HepG2 (cell line): Measurements from ENCODE around the gene PPP1R8. TPM values are rescaled to one million over a fixed set of nuclear protein-coding genes. Genes with fewer than 3 reads are reported as not detected.

ENCODE experiments used
- ATM ChIP-seq: fragments of 450-650 bp; IDR thresholded peaks from 2 replicates; pipeline ENCODE4 v1.7.1; 2017; ENCODE audit warnings: mild to moderate bottlenecking, borderline replicate concordance
- ATRX ChIP-seq: sonication (generic); formaldehyde crosslinking; IDR thresholded peaks from 2 replicates; pipeline ENCODE4 v1.4.0; 2020; ENCODE audit warnings: missing genetic modification reagents, borderline replicate concordance
- BCL6 ChIP-seq: IDR thresholded peaks from 2 replicates; pipeline ENCODE4 v1.6.1; 2016; ENCODE audit warnings: missing genetic modification reagents, missing compliant biosample characterization
- CHCHD3 ChIP-seq: sonication (generic); formaldehyde crosslinking; IDR thresholded peaks from 2 replicates; pipeline ENCODE4 v1.8.0; 2022; ENCODE audit warnings: mild to moderate bottlenecking, missing genetic modification reagents, moderate library complexity
- FOSL2 ChIP-seq: sonication (generic); formaldehyde crosslinking; IDR thresholded peaks from 2 replicates; pipeline ENCODE4 v1.4.0; 2020; ENCODE audit warnings: missing genetic modification reagents
- FOXA1 ChIP-seq, 2 experiments: fragments of 450-650 bp in 1 of 2; sonication (generic) in 1 of 2; formaldehyde crosslinking in 1 of 2; IDR thresholded peaks; 2 replicates each; pipeline versions ENCODE4 v1.4.0 to v1.6.1; 2016 to 2020; ENCODE audit warnings: missing genetic modification reagents in 1 of 2
- GFI1 ChIP-seq: sonication (generic); formaldehyde crosslinking; IDR thresholded peaks from 2 replicates; pipeline ENCODE4 v1.5.0; 2020; ENCODE audit warnings: missing genetic modification reagents, mild to moderate bottlenecking, borderline replicate concordance
- PITX1 ChIP-seq: sonication (generic); formaldehyde crosslinking; IDR thresholded peaks from 2 replicates; pipeline ENCODE4 v1.5.1; 2020; ENCODE audit warnings: mild to moderate bottlenecking, missing genetic modification reagents
- SMC3 ChIP-seq: IDR thresholded peaks from 2 replicates; pipeline ENCODE4 v1.6.1; 2011; ENCODE audit warnings: low read length, improper control_type of control experiment
- SRSF1 ChIP-seq: fragments of 200-400 bp; formaldehyde crosslinking; optimal IDR thresholded peaks from 2 replicates; pipeline ENCODE3; 2017; ENCODE audit warnings: mild to moderate bottlenecking, low read depth, low read length, moderate library complexity
- THAP11 ChIP-seq: IDR thresholded peaks from 2 replicates; pipeline ENCODE4 v1.6.1; 2016; ENCODE audit warnings: missing biosample characterization, missing genetic modification reagents
- ZNF468 ChIP-seq: sonication (generic); formaldehyde crosslinking; IDR thresholded peaks from 2 replicates; pipeline ENCODE4 v1.8.0; 2022; ENCODE audit warnings: mild to moderate bottlenecking, moderate library complexity, missing genetic modification reagents
- ZNF549 ChIP-seq: sonication (generic); formaldehyde crosslinking; IDR thresholded peaks from 2 replicates; pipeline ENCODE4 v1.5.0; 2020; ENCODE audit warnings: missing genetic modification reagents
- ZNF83 ChIP-seq: sonication (generic); formaldehyde crosslinking; IDR thresholded peaks from 2 replicates; pipeline ENCODE4 v1.4.0; 2020; ENCODE audit warnings: missing genetic modification reagents, mild to moderate bottlenecking, borderline replicate concordance
- polyA plus RNA-seq, 8 experiments: library from polyadenylated mRNA; depleted of rRNA in 3 of 8; stranded (reverse) in 7 of 8; unstranded in 1 of 8; fragments of >200 nt; fragmentation: Illumina TruSeq in 4 of 8; extraction: Trizol in 4 of 8; gene quantifications; 2 replicates each; pipeline versions ENCODE4 v1.2.1 to v1.2.3, GENCODE V29; 2011 to 2016; ENCODE audit warnings: low read depth in 4 of 8, missing spikeins in 1 of 8, mixed read lengths in 1 of 8; ENCODE audit not compliant: insufficient read depth in 1 of 8
- total RNA-seq, 5 experiments: library from RNA; depleted of rRNA; stranded (reverse); fragments of >200 nt; fragmentation: Illumina TruSeq; extraction: Trizol; gene quantifications; 2 replicates each; pipeline ENCODE4 v1.2.3, GENCODE V29; 2016; ENCODE audit warnings: low read depth in 1 of 5
- TF ChIP-seq, protein P1 (sequence below): IDR thresholded peaks from 2 replicates; pipeline ENCODE4 v1.6.1; 2016; ENCODE audit warnings: low read depth, missing genetic modification reagents, missing compliant biosample characterization
- TF ChIP-seq, protein P2 (sequence below): sonication (generic); formaldehyde crosslinking; IDR thresholded peaks from 2 replicates; pipeline ENCODE4 v1.9.0; 2021; ENCODE audit warnings: missing genetic modification reagents, borderline replicate concordance
- TF ChIP-seq, protein P3 (sequence below): sonication (generic); formaldehyde crosslinking; IDR thresholded peaks from 2 replicates; pipeline ENCODE4 v1.4.0; 2020; ENCODE audit warnings: mild to moderate bottlenecking, missing genetic modification reagents
- TF ChIP-seq, protein P4 (sequence below): sonication (generic); formaldehyde crosslinking; IDR thresholded peaks from 2 replicates; pipeline ENCODE4 v1.8.0; 2022; ENCODE audit warnings: mild to moderate bottlenecking, missing genetic modification reagents, moderate library complexity
- TF ChIP-seq, protein P5 (sequence below): IDR thresholded peaks from 2 replicates; pipeline ENCODE4 v1.6.1; 2016

PPP1R8 gene
- total and polyA plus RNA-seq, 2 of the 13 experiments (the other 11 are each of a cell fraction or from before 2014, with no cell fraction given): 38.3 to 62.2 TPM

DNA sequence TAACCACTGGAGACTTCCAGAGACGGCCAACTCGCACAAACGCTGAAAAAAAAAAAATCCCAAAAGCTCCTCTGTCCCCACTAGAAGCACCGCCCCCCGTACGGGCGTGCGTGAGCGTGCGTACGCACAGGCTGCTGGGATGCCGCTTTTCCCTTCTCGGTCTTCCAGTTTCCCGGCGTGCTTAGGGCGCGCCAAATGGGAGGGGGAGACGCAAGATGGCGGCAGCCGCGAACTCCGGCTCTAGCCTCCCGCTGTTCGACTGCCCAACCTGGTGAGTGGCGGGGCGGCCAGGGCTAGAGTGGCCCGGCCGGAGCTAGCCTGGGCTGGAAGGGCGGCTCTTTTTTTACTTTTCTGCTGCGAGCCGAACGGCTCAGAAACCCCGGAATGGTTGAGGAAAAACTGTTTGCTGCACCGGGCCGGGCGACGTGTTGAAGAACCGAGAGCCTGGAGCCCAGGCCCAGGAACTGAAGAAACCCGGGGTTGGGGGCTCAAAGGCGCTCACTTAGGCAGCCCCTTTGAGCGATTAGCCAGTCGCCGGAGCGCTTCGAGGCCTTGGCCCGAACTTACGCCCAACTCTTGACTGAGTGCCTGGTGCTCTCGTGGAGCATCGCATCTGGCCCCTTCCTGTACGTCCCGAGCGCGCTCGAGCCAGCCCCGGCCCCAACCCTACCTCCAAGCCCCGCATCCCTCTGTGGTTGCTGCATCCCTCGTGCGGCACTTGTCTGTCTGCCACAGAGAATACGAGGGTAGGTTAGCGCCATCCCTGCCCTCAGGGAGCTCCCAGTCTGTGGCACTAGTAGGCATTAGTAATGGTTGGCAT lies at the start of gene PPP1R8 (continued):
- TF ChIP-seq GFI1 (peak; percentile 40; the same call in 1 of the 2 replicates), ZNF549 (no peak), SRSF1 (peak; percentile 87), FOXA1 (IDR thresholded peaks at IDR 0.05) (no peak), FOXA1 (CRISPR knock-in tag; IDR thresholded peaks at IDR 0.05) (no peak), CHCHD3 (CRISPR knock-in tag) (no peak), ZNF83 (CRISPR knock-in tag) (no peak), BCL6 (peak; percentile 54), FOSL2 (CRISPR knock-in tag) (0 out of 2 replicates have a peak, but pooled peaks have one; percentile 14), ATM (no peak), SMC3 (no peak), ATRX (CRISPR knock-in tag) (no peak), THAP11 (CRISPR knock-in tag) (peak; percentile 93), PITX1 (CRISPR knock-in tag) (no peak; the same call in 1 of the 2 replicates), ZNF468 (CRISPR knock-in tag) (0 out of 2 replicates have a peak, but pooled peaks have one; percentile 51)
- TF ChIP-seq, protein P1, sequence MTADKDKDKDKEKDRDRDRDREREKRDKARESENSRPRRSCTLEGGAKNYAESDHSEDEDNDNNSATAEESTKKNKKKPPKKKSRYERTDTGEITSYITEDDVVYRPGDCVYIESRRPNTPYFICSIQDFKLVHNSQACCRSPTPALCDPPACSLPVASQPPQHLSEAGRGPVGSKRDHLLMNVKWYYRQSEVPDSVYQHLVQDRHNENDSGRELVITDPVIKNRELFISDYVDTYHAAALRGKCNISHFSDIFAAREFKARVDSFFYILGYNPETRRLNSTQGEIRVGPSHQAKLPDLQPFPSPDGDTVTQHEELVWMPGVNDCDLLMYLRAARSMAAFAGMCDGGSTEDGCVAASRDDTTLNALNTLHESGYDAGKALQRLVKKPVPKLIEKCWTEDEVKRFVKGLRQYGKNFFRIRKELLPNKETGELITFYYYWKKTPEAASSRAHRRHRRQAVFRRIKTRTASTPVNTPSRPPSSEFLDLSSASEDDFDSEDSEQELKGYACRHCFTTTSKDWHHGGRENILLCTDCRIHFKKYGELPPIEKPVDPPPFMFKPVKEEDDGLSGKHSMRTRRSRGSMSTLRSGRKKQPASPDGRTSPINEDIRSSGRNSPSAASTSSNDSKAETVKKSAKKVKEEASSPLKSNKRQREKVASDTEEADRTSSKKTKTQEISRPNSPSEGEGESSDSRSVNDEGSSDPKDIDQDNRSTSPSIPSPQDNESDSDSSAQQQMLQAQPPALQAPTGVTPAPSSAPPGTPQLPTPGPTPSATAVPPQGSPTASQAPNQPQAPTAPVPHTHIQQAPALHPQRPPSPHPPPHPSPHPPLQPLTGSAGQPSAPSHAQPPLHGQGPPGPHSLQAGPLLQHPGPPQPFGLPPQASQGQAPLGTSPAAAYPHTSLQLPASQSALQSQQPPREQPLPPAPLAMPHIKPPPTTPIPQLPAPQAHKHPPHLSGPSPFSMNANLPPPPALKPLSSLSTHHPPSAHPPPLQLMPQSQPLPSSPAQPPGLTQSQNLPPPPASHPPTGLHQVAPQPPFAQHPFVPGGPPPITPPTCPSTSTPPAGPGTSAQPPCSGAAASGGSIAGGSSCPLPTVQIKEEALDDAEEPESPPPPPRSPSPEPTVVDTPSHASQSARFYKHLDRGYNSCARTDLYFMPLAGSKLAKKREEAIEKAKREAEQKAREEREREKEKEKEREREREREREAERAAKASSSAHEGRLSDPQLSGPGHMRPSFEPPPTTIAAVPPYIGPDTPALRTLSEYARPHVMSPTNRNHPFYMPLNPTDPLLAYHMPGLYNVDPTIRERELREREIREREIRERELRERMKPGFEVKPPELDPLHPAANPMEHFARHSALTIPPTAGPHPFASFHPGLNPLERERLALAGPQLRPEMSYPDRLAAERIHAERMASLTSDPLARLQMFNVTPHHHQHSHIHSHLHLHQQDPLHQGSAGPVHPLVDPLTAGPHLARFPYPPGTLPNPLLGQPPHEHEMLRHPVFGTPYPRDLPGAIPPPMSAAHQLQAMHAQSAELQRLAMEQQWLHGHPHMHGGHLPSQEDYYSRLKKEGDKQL (CRISPR knock-in tag): peak; percentile 34; the same call in 1 of the 2 replicates
- TF ChIP-seq, protein P2, sequence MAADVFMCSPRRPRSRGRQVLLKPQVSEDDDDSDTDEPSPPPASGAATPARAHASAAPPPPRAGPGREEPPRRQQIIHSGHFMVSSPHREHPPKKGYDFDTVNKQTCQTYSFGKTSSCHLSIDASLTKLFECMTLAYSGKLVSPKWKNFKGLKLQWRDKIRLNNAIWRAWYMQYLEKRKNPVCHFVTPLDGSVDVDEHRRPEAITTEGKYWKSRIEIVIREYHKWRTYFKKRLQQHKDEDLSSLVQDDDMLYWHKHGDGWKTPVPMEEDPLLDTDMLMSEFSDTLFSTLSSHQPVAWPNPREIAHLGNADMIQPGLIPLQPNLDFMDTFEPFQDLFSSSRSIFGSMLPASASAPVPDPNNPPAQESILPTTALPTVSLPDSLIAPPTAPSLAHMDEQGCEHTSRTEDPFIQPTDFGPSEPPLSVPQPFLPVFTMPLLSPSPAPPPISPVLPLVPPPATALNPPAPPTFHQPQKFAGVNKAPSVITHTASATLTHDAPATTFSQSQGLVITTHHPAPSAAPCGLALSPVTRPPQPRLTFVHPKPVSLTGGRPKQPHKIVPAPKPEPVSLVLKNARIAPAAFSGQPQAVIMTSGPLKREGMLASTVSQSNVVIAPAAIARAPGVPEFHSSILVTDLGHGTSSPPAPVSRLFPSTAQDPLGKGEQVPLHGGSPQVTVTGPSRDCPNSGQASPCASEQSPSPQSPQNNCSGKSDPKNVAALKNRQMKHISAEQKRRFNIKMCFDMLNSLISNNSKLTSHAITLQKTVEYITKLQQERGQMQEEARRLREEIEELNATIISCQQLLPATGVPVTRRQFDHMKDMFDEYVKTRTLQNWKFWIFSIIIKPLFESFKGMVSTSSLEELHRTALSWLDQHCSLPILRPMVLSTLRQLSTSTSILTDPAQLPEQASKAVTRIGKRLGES (CRISPR knock-in tag): 0 out of 2 replicates have a peak, but pooled peaks have one; percentile 56
- TF ChIP-seq, protein P3, sequence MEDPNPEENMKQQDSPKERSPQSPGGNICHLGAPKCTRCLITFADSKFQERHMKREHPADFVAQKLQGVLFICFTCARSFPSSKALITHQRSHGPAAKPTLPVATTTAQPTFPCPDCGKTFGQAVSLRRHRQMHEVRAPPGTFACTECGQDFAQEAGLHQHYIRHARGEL: no peak
- TF ChIP-seq, protein P4, sequence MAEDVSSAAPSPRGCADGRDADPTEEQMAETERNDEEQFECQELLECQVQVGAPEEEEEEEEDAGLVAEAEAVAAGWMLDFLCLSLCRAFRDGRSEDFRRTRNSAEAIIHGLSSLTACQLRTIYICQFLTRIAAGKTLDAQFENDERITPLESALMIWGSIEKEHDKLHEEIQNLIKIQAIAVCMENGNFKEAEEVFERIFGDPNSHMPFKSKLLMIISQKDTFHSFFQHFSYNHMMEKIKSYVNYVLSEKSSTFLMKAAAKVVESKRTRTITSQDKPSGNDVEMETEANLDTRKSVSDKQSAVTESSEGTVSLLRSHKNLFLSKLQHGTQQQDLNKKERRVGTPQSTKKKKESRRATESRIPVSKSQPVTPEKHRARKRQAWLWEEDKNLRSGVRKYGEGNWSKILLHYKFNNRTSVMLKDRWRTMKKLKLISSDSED (CRISPR knock-in tag): no peak
- TF ChIP-seq, protein P5, sequence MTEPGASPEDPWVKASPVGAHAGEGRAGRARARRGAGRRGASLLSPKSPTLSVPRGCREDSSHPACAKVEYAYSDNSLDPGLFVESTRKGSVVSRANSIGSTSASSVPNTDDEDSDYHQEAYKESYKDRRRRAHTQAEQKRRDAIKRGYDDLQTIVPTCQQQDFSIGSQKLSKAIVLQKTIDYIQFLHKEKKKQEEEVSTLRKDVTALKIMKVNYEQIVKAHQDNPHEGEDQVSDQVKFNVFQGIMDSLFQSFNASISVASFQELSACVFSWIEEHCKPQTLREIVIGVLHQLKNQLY (CRISPR knock-in tag): peak; percentile 68
